CMK (cell line): ENCODE results near the gene LCE1D.

Experiments used
- DNase-seq: peaks from one replicate; pipeline ENCODE4 v3.0.0-alpha.2; 2010; ENCODE audit warnings: low read depth

The LCE1D gene

DNA sequence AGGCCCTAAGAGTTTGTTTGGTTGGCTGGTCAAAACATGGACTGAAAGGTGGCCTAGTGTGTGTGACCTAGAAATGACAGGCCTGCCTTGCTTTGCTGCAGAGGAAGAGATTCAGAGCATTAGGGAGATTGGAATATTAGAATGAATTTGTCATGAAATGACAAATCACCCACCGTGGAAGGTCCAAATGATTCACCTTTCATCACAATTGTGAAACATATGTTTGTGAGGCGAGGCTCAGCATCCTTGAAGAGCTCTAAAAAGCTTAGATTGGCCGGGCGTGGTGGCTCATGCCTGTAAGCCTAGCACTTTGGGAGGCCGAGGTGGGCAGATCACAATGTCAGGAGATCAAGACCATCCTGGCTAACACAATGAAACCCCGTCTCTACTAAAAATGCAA, 20.8 kb downstream of the LCE1D start:
- DNase-seq = no peak

DNA sequence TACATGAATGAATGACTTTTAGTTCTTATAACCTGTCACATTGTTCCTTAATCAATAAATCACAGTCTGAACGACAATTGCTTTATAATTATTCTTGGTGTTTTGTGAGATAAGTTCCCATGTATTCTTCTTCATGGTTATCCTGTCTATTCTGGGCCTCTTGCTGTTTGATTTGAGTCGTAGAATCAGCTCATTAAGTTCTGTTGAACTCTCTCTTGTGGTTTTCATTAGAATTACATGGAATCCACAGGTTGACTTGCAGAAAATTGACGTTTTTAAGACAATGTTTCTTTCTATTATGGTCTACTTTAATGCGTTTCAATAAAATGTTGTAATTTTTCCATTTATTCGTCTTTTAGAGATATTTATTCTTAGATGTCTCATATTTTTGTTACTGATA, 26.8 kb downstream of the LCE1D start:
- DNase-seq = no peak

DNA sequence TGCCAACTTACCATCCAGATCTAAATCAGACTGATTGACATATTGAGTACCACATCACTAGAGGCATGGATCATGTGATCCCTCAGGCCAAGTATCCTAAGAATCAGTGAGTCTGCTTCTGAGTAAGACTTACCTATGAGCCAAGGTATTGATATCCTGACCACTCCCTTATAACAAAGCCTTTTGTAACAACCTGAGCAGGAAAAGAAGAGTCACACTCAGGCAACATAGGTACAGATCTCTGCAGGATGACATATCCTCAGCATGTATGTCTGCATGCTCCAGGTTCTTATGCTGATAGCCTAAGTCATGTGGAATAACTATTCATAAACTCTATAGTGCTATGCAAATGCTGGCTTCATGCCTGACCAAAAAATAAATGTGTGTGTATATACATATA, 28.4 kb downstream of the LCE1D start:
- DNase-seq = no peak

DNA sequence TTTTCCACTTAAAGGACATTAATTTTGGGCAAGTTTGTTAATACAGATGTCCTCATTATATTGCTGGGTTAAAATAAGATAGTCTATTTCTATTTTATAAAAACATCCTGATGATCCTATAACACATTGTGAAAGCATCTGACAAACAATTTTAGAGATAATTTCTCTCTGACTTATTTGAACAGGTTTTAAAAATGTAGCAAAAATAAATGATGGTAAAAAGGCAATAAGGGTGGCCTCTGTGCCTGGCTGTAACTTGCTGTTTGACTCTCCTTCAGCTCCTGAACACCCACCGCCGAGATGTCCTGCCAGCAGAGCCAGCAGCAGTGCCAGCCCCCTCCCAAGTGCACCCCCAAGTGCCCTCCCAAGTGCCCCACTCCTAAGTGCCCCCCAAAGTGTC, 30.7 kb downstream of the LCE1D start, which contains the start of gene LCE1A:
Gene LCE1A, plus strand, starts transcription at position 301 of the 400 bp plus-strand sequence. Its CDS starts 0 bp downstream, at position 301.
- DNase-seq = no peak

DNA sequence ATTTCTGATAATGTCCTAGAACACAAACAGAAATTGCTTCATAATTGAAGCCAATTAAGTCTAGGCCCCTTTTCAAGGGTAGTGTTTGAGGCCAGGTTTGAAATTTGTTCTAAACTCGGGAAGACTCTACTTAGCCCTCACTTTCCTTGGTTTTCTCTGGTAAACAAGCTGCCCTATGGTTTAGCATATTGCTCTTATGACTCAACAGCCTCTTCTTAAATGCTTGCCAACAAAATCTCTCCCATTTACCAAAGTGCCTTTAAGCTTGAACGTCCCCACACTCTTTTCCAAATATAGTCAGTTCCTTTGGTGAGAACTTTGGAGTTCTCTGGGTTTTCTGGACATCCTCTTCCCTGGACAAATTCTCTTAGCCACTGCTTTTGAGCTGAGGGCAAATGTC, 40.3 kb downstream of the LCE1D start:
- DNase-seq = no peak

DNA sequence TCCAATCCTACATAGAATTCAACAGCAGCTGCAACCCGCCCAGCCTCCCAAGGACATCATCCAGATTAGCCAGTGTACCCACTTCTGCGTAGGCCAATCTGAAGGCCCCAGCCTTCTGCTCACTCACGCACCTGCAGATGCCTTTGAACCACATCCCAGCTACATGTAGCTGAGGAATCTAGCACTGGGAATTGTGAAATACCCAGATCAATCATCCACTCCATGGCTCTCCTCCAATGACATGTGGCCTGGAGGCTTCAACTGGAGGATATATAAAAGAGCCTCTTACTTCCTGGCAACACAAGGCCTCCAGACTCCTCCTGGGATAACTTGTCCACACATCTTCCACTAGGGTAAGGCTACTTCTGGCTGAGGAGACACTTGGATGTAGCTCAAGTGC, 46.0 kb downstream of the LCE1D start, which contains the start of gene LCE6A:
Gene LCE6A, plus strand, starts transcription at position 301 of the 400 bp plus-strand sequence. CDS start 665 bp downstream, outside the sequence.
- DNase-seq = no peak
